Measurements from ENCODE around the gene SRSF12. TPM values are rescaled to one million over a fixed set of nuclear protein-coding genes. Genes with fewer than 3 reads are reported as not detected.

The SRSF12 gene
- total and polyA plus RNA-seq, 9 of the 15 experiments (the other 6 are each of a cell fraction or from before 2014, with no cell fraction given): not detected

- TF ChIP-seq NUFIP1 (IDR thresholded peaks at IDR 0.05; ENCODE audit: partially characterized antibody): no peak
- TF ChIP-seq ZC3H11A (IDR thresholded peaks at IDR 0.05; ENCODE audit: low read depth, low read length): no peak
- TF ChIP-seq CREB1 (IDR thresholded peaks at IDR 0.05): peak; percentile 48; the same call in 1 of the 2 replicates
- TF ChIP-seq CREB1 (CRISPR knock-in tag; IDR thresholded peaks at IDR 0.05): no peak
- 0 out of 2 replicates have a peak, but pooled peaks have one; percentile 10 for TF ChIP-seq EP400 (IDR thresholded peaks at IDR 0.05)
- TF ChIP-seq EHMT2 (IDR thresholded peaks at IDR 0.05): no peak
- 0 out of 2 replicates have a peak, but pooled peaks have one; percentile 50 for TF ChIP-seq ZBTB49 (CRISPR knock-in tag; IDR thresholded peaks at IDR 0.05; ENCODE audit: borderline replicate concordance)
- no peak for TF ChIP-seq THRA (IDR thresholded peaks at IDR 0.05)
- no peak for TF ChIP-seq RREB1 (CRISPR knock-in tag; IDR thresholded peaks at IDR 0.05)
- TF ChIP-seq HNRNPK (IDR thresholded peaks at IDR 0.05; ENCODE audit: low read depth, low read length, poor library complexity, severe bottlenecking): no peak
- peak; percentile 19 for TF ChIP-seq NFYB (IDR thresholded peaks at IDR 0.05; ENCODE audit: extremely low read depth, insufficient read length)
- 0 out of 2 replicates have a peak, but pooled peaks have one; percentile 42 for TF ChIP-seq ZNF431 (CRISPR knock-in tag; IDR thresholded peaks at IDR 0.05)
- no peak for TF ChIP-seq ELF4 (CRISPR knock-in tag; IDR thresholded peaks at IDR 0.05)
- TF ChIP-seq ZNF785 (CRISPR knock-in tag; IDR thresholded peaks at IDR 0.05): no peak
- peak in 1 of 2 experiments; percentile 41; a peak in 3 of 4 replicates for TF ChIP-seq MNT (conservative IDR thresholded peaks at IDR 0.05)
- no peak for TF ChIP-seq POLR3G (IDR thresholded peaks at IDR 0.05; ENCODE audit: extremely low read depth, insufficient read length, insufficient replicate concordance)
These were observed 37.4 kb downstream of the SRSF12 start, which contains the start of gene PNRC1 (continued) for GRCh38 chr6:89080281-89081128.

Measured in K562 (cell line).